Fibroblast of villous mesenchyme (primary cell): ENCODE results near the gene PCDH17. TPM values are rescaled to one million over a fixed set of nuclear protein-coding genes. Genes with fewer than 3 reads are reported as not detected.

Experiments
- DNase-seq: peaks from one replicate; pipeline ENCODE4 v3.0.0-alpha.2; 2010; ENCODE audit warnings: low read depth
- H3K4me3 ChIP-seq: 2 replicates; pipeline ENCODE4 v1.5.1; 2011; ENCODE audit warnings: low read depth, mild to moderate bottlenecking, low read length
- CTCF ChIP-seq: IDR thresholded peaks from 2 replicates; pipeline ENCODE4 v1.5.1; 2012; ENCODE audit warnings: low read depth, mild to moderate bottlenecking, low read length; ENCODE audit not compliant: insufficient read depth
- total RNA-seq: library from RNA; depleted of rRNA; stranded (reverse); fragments of >200 nt; gene quantifications from 2 replicates; pipeline ENCODE4 v1.2.3, GENCODE V29; 2012

Gene PCDH17
- total RNA-seq, 1 donor, result 0.86 TPM

GRCh38 chr13:57635541-57636085 is 4.1 kb downstream of the PCDH17 start:
- no peak for DNase-seq
- TF ChIP-seq CTCF, result no peak
- no peak overlapping the region for H3K4me3 ChIP-seq

- DNase-seq, result no peak
- no peak for TF ChIP-seq CTCF
- H3K4me3 ChIP-seq, result no peak overlapping the region
These were observed 5.3 kb downstream of the PCDH17 start for GRCh38 chr13:57636816-57637215.

- no peak for DNase-seq
- no peak for TF ChIP-seq CTCF
- no peak overlapping the region for H3K4me3 ChIP-seq
These were observed 6.0 kb downstream of the PCDH17 start for GRCh38 chr13:57637515-57637914.

- DNase-seq, result no peak
- H3K4me3 ChIP-seq, result no peak overlapping the region
- TF ChIP-seq CTCF, result no peak
These were observed 6.8 kb downstream of the PCDH17 start for GRCh38 chr13:57638186-57638890.

- no peak for DNase-seq
- no peak for TF ChIP-seq CTCF
These were observed 9.1 kb downstream of the PCDH17 start for GRCh38 chr13:57640607-57641006.

GRCh38 chr13:57641051-57641450 is 9.5 kb downstream of the PCDH17 start:
- no peak overlapping the region for H3K4me3 ChIP-seq

More at GRCh38 chr13:57640607-57641006, 9.1 kb downstream of the PCDH17 start:
- no peak overlapping the region for H3K4me3 ChIP-seq

More at GRCh38 chr13:57641051-57641450, 9.5 kb downstream of the PCDH17 start:
- TF ChIP-seq CTCF, result no peak
- no peak for DNase-seq
